ENCODE measurements around the gene UBE2L3.

Gene UBE2L3

DNA sequence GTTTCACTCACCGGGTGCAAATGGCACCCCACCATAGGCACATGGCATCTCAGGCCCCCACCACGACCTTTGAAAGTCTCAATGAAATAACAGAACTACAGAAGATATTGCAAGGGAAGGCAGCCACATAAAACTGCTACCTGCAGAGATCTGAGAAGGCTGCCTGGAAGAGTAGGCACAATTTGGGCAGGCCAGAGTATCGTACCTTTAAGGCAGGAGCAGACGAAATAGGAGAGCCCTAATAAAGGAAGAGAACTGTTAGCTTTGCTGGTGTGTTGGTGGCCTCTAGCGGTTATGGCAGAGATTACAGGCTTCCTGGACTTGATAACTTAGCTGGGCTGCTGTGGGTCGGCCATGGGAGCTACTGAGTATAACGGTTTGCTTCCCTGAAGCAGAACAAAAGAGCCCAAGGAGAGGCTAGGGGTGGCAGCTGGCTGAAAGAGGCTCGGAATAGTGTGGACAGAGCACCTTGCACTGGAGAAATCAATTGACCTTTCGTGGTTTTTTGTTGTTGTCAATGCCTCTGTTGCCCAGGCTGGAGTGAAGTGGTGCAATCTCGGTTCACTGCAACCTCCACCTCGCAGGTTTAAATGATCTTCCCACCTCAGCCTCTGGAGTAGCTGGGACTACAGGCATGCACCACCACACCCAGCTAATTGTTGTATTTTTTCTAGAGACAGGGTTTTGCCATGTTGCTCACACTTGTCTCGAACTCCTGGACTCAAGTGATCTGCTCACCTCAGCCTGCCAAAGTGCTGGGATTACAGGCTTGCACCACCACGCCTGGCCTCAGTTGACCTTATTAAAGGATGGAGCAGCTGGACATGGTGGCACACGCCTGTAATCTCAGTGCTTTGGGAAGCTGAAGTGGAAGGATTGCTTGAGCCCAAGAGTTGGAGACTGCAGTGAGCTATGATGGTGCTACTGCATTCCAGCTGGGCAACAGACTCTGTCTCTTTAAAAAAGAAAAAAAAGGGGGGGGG, 79.4 kb downstream of the UBE2L3 start:
- peak; percentile 81 for DNase-seq

DNA sequence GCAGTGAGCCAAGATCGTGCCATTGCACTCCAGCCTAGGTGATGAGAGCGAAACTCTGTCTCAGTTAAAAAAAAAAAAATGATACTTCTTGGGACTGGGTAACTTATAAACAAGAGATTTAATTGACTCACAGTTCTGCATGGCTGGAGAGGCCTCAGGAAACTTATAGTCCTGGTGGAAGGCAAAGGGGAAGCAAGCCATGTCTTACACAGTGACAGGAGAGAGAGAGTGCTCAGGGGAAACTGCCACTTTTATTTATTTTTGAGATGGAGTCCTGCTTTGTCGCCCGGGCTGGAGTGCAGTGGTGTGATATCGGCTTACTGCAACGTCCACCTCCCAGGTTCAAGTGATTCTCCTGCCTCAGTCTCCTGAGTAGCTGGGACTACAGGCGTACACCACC, 82.8 kb downstream of the UBE2L3 start:
- DNase-seq = no peak

DNA sequence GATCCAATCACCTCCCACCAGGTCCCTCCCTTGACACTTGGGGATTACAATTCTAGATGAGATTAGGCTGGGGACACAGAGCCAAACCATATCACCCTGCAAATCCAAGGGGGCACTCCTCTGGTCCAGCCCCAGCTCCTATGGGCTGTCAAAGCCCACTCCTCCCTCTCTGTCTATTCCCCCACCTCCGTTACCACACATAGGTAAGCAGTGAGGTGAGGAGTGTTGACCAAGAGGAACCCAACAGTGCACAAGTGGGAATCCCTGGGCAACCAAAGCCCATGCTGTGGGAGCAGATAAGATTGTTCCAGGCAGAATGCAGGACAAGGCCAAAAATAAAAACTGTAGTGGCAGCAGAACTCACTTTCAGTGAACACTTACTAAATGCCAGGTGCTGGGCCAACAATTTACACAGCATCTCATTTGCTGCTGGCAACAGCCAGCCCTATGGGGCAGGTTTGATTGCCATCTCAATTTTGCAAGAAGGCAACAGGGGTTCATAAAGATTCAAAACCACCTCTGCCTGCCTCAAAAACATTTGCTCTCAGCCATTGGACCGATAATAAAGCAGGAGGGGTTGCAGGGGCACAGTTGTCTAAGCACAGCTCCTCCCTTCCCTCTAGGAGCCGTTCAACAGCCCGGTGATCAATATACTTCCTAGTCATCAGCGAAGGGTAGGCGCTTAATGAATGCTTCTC, 83.5 kb downstream of the UBE2L3 start:
- no peak for DNase-seq

DNA sequence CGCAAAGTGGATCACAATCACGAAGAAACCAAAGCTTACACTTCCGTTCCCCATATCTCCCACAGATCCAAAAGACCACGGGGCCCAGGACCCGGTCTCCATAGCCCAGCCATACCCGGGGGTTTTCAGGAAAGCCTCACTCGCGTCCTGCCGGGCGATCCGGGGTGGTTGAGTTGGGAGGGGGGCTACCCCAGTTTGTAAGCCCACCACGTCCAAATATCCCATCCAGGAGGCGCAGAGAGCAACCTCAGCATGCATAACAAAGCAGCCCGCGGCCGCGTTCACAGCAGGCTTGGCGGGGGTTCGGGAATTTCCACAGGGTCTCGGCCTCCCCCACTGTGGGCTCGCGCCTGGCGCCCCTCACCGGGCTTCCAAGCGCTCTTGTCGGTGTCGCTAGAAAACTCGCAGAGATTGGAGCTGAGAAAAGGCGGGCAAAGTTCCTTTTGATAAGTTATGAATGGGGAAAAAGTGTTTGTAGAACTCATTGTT, 84.1 kb downstream of the UBE2L3 start:
- no peak for DNase-seq

DNA sequence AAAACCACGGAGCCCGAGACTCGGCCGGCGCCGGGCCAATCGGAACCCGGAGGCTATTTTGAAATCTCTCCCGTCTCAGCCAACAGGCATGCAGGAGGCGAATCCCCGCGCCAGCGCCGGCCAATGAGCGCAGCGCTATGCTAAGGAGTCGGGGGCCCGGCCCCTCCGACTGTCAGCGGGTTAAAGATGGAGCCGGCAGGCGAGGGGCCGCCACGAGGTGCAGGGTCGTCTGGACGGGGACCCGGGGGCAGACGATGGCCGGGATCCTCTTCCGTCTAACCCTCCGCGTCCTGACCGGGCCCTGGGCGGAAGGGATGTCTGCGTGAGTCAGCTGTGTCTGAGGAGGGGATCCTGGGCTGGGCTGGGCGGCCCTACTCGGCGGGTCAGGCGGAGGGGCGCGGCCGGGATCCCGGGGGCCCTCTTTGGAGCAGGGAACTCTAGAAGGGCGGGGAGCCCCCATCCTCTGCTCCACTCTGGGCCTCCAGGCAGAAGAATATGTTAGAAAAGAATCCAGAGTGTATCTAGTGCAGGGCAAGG, 84.6 kb downstream of the UBE2L3 start:
- DNase-seq = peak; percentile 81

DNA sequence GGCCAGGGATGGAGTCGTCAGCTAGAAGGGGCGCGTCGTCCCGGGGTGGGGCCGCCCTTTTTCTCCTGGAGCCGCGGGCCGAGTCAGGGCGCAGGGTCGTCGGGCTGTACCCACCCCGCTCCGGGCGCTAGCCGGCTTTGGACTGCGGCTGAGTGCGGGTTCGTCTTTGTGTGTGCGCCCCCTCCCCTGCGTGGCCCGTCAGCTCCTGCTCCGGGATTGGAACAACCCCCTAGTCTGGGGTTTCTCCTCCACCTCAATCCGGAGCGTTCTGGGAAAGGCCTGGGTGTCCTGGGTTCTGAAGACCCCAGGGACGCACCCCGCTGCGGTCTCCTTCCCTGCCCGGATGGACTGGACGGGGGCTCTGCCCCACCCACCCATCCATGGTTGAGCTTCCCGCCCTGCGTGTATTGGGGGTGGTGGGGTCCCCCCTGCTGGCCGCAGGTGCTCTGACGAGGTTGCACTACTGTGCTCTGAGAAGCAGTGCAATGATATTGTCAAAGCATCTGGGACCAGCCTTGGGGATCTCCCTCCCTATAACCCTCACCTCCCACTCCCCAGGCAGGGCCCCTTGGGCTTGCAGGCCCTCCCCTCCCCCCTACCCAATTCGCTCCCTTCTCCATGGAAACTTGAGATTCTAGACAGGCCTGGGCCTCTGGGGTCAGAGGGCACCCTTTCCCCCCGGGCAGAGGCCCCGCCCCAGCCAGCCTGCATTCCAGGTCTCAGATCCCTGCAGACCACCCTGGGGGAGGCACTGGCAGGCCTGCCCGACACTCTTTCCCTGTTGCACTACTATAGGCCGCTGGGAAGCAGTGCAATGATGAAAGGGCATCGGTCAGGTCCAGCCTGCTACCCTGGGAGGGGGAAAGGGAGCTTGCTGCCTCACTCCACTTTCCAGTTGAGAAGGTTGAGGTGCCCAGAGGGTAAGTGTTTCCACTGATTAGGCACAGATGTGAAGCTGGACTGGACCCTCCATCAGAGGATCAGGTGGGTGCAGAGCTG, 85.3 kb downstream of the UBE2L3 start:
- no peak for DNase-seq

DNA sequence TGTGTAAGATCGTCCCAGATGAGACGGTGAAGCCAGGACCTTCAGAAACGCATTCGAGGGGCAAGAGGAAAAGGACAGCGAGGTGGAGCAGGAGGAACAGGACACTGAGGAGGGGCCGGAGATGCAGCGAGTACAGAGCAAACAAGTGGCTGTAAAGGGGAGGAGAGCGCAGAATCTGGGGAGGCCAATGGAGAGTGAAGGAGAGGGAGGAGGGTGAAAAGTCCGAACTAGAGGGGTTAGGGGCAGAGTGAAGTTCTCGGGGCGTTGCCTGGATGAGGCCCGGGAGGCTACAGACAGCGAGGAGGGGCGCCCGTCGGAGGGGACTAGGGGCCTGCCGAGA, 89.5 kb downstream of the UBE2L3 start:
- DNase-seq = no peak

DNA sequence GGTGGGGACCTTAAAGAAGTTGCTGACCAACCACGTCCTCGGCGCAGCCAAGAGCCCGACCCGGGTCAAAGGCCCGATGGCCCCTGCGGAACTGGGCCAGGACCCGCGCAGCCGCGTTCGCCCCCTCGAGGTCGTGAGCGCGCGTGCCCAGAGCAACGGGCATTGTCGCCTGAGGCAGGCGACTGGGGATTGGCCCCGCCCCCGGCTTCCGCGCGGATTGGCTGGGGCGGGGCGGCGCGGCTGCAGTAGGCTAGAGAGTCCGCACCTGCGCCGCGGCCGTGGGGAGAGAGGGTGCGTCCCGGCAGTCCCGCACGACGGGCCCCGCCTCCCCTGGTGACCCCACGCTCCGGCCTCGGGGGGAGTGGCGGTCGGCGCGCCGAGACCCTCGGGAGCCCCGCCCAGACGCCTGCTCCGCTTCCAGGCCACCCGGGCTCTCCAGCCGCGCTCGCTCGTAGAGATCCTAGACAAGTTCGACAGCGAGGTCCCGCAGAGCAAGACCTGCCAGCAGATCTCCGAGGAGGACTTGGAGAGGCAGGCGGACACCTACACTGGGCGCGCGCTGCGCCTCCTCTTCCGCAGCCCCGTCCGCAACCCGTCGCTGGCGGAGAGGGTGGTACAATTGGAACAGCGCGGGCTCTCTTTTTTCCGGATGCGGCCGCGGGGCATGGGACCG, 90.0 kb downstream of the UBE2L3 start:
- DNase-seq = peak; percentile 79

DNA sequence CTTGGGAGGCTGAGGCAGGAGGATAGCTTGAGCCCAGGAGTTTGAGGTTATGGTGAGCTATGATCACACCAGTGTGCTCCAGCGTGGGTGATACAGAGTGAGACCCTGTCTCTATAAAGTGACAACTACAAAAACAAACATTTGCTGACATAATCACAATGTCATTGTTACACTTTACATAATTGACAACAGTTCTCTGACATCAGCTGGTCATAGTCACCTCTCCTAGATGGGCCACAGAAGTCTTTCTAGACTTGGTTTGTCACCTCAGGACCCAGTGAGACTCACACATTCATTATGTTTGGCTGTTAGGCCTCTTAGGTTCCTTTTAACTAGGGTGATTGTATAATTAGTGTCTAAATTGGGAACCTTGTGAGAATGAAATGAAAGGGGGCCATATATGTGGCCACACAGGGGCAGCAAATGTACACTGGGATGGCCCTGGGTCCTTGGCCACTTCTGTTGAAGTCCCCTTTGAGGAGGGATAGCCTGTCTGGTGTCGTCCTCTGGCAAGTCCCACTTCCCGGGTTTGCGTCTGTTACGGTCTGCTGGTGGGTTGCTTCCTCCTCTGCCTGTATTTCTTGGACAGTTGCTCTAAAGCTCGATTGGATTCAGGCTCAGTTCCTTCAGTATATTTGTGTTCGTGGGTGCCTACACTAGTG, 92.5 kb downstream of the UBE2L3 start:
- no peak for DNase-seq

DNA sequence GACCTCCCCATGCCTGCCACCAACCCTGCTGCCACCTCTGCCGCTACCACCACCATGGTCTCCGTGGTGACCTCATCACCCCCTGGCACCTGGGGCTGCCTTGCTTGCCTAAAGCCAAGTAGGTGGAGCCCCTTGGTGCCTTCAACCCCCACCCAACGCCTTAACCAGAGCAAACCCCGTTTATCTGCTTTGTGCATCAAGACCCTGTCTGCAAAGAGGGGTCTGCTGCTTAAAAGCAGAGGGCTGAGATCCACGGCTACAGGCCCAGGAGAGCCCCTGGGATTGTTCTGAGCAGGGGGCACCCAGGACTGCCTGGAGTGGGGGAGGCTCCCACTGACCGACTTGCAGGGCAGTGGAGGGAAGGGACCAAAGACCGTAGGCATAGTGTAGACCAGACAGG, 93.4 kb downstream of the UBE2L3 start:
- DNase-seq = no peak

DNA sequence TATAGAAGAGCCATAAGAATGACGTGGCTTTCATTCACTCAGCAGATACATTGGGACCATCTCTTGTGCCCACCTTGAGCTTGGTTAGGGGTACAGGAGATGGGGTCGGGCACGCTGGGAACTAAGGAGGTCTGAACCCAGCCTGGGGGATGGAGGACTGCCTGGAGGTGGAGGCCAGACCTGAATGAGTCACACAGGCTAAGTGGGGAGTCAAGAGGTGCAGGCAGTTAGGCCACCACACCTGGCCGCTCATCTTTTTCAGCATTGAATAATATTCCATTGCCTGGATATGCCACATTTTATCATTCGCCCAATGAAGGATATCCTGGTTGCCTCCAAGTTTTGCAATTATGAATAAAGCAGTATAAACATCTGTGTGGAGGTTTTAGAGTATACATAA, 94.5 kb downstream of the UBE2L3 start:
- DNase-seq = no peak

DNA sequence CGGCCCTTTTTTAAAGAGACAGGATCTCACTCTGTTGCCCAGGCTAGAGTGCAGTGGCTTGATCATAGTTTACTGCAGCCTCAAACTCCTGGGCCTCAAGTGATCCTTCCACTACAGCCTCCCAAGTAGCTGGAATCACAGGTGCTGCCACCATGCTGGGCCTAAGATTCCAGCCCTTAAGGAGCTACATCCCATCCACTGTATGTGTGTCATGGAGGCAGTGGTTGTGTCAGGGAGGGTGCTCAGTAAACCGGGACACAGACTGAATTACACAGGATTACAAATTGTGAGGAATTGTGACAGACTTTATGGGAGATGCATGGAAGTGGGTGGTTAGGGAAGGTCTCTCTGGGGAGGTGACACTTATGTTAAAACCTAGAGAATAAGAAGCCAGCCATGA, 96.2 kb downstream of the UBE2L3 start:
- no peak for DNase-seq

DNA sequence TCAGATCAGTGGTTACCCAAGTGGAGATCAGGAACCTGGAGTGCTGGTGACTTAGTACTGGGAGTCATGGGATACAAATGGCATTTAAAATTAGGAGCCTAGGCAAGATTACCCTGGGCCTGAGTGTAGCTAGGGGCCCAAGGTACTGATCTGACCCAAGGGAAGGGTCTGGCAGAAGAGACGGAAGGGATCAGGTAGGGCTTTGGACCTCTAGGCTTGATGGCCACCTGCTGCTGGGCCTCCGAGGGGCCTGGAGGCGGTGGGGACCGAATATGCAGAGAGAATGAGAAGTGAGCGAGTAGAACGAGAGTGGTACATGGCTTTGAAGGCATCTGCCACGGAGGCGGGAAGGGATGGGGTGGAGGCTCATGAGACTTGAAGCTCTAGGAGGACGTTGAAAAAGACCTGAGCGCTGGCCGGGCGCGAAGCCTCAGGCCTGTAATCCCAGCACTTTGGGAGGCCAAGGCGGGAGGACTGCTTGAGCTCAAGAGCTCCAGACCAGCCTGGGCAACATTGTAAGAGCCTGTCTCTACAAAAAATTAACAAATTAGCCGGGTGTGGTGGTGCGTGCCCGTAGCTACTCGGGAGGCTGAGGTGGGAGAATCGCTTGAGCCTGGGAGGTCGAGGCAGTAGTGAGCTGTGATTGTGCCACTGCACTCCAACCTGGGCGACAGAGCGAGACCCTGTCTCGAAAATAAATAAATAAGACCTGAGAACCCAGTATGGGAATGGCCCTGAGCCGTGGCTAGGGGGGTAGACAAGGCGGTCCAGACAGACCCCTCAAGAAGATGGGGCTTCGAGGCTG, 97.7 kb downstream of the UBE2L3 start:
- no peak for DNase-seq

DNA sequence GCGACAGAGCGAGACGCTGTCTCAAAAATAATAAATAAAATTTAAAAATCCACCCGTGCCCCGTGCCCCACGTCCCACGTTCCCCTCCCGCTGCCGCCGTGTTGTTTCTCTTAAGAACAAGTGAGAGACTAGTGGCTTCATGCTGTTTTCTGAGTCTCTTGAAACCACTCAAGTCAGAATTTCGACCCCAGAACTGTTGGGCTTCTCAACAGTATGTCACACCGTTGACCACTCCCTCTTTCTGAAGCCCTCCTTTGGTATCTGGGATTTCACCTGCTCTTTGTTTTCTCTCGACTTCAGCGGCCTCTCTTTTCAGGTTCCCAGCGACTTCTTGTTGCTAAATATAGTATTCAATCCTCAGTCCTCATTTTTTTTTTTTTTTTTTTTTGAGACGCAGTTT, 99.3 kb downstream of the UBE2L3 start:
- no peak for DNase-seq

DNA sequence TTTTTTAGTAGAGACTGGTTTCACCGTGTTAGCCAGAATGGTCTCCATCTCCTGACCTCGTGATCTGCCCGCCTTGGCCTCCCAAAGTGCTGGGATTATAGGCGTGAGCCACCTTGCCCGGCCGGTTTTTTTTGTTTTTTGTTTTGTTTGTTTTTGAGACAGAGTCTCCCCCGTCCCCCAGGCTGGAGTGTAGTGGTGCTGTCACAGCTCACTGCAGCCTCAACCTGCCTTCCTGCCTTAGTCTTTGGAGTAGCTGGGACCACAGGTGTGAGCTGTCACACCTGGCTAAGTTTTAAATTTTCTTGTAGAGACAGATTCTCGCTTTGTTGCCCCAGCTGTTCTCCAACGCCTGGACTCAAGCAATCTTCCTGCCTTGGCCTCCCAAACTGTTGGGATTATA, 101.5 kb downstream of the UBE2L3 start:
- DNase-seq = no peak

DNA sequence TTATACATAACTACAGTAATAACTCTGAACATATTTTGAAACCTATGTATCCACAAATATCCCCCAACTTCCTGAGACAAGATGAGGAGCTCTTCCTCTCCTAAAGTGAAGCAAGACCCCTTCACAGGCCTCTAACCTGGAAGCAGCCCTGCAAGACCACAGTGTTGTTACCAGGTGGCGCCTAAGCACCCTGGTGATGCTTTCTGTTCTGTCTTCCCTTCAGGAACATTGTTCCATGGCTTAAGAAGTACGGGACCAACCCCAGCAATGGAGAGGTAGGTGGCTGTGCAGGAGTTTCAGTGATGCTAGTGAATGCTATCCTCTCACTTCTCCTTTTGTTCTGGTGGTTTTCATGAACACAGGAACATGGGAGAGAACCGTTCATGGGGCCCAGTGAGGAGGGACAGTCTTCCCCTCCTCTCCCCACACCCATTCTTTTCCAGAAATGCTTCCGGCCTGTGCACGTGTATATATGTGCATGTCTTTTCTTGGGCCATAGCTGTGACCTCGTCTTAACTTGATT, 104.7 kb downstream of the UBE2L3 start:
- no peak for DNase-seq

Measured in CD4-positive, alpha-beta T cell treated with Interleukin-15 for 1 hour (primary cell).